Mucosa of rectum (tissue), 2 donors: ENCODE results near the gene TMEM221.
A peak's percentile ranks its signal among the peaks of the same experiment; 100 is the strongest.

Experiments
- H3K27ac ChIP-seq, 2 donors: one replicate each; pipeline ENCODE4 v1.7.0; 2013; ENCODE audit warnings: inconsistent platforms in 2 of 2, low read depth in 2 of 2, low read length in 2 of 2
- H3K27me3 ChIP-seq, 2 donors: one replicate each; pipeline ENCODE4 v1.7.0; 2013; ENCODE audit warnings: low read length in 2 of 2; ENCODE audit not compliant: control insufficient read depth in 2 of 2, insufficient read depth in 2 of 2
- H3K36me3 ChIP-seq, 2 donors: one replicate each; pipeline ENCODE4 v1.7.0; 2013; ENCODE audit warnings: low read length in 2 of 2; ENCODE audit not compliant: control insufficient read depth in 2 of 2, insufficient read depth in 2 of 2
- H3K4me1 ChIP-seq, 2 donors: one replicate each; pipeline ENCODE4 v1.7.0; 2013; ENCODE audit warnings: low read length in 2 of 2, mild to moderate bottlenecking in 1 of 2; ENCODE audit not compliant: control insufficient read depth in 2 of 2, insufficient read depth in 2 of 2
- H3K4me3 ChIP-seq, 2 donors: one replicate each; pipeline ENCODE4 v1.7.0; 2013; ENCODE audit warnings: low read length in 2 of 2
- H3K9ac ChIP-seq, 2 donors: one replicate each; pipeline ENCODE4 v1.7.0; 2013; ENCODE audit warnings: low read length in 2 of 2, low read depth in 1 of 2, mild to moderate bottlenecking in 1 of 2
- H3K9me3 ChIP-seq, 2 donors: one replicate each; pipeline ENCODE4 v1.7.0; 2013; ENCODE audit warnings: low read length in 2 of 2; ENCODE audit not compliant: control insufficient read depth in 2 of 2
- donor health status: healthy.
- donor health status: Normal muscosa, but diverticular disease.

Gene TMEM221

DNA sequence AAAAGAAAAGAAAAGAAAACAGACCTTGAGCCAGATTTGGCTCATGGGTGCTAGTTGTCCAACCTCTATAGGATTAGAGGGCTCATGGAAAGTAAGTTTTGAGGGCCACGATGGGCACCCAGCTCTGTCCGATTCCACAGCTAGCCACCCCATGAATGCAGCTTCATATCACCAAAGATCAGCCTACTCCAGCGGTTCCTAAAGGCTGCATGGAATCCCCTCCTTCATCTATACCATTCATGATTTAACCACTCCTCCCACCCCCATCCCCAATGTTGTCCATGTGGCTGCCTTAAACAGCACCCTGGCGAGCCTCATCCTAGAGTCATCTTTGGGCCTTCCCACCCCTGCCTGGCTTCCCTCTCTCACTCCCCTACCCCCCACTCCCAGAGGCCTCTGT is 26.5 kb downstream of the TMEM221 start:
- Histone ChIP-seq H3K4me3 (no peak overlapping the region), H3K4me1 (peaks cover 3 to 10% of the 10 kb centered on the region in 2 donors), H3K9ac (no peak overlapping the region), H3K27ac (no peak overlapping the region), H3K9me3 (no peaks in the 10 kb centered on the region), H3K36me3 (peaks cover 0 to 4% of the 10 kb centered on the region in 2 donors), H3K27me3 (no peaks in the 10 kb centered on the region)

DNA sequence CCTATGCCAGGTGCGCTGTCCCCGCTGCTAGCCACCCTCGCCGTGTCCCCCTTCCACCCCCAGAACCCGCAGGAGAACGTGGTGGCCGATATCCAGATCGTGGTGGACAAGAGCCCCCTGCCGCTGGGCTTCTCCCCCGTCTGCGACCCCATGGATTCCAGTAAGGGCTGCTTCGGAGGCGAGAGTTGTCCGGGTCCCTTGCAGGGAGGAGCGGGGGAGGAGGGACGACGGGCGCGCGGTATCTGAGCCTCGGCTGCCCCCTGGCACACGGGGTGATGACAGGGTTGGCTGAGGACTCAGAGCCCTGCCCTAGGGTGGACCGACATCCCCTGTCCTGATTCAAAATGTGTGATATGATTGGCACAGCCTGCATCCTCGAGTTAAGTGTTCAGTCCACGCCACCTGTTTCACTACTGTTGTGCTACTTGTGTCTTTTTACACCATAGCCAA is 28.0 kb downstream of the TMEM221 start:
- Histone ChIP-seq H3K36me3 (peaks cover 0 to 4% of the 10 kb centered on the region in 2 donors), H3K27ac (no peak overlapping the region), H3K4me3 (peak overlapping the region; percentile 64 to 88), H3K9ac (peak overlapping the region; percentile 53 to 63), H3K27me3 (no peaks in the 10 kb centered on the region), H3K4me1 (peaks cover 3 to 10% of the 10 kb centered on the region in 2 donors), H3K9me3 (no peaks in the 10 kb centered on the region)

DNA sequence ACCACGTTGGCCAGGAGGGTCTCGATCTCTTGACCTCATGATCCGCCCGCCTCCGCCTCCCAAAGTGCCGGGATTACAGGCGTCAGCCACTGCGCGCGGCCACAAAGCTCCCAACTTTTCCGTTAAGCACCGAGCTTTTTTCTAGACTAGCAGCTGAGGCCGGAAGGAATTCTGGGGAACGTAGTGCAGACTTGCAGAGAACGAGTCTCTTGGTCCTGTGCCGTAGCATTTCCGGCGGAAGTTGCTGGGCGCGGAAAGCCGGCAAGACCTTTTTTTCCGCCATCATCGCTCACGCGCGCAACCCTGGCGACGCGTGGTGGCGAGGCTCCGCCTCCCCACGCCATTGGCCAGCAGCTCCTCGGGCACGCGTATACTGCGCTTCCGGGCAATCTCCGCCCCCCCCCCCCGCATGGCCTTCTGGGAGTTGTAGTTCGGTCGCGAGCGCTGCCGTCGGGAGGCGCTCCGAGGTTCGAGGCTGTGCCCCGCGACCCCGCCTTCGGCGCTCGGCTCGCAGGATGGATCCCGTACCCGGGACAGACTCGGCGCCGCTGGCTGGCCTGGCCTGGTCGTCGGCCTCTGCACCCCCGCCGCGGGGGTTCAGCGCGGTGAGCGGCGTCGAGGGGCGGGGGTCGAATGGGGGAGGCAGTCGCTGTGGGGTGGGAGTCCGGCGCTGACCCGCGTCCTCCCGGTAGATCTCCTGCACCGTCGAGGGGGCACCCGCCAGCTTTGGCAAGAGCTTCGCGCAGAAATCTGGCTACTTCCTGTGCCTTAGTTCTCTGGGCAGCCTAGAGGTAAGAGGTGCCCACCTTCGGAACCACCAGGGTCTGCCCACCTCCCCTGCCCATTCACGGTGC is 28.6 kb downstream of the TMEM221 start, which contains the start of gene MVB12A:
MVB12A (plus strand) TSS at position 427 of the 854 bp plus-strand sequence; CDS start at position 516, 89 bp downstream.
- Histone ChIP-seq H3K9me3 (no peaks in the 10 kb centered on the region), H3K4me1 (peaks cover 3 to 10% of the 10 kb centered on the region in 2 donors), H3K9ac (peak within 1 kb of the TSS; percentile 53 to 63), H3K27me3 (no peaks in the 10 kb centered on the region), H3K4me3 (peak within 1 kb of the TSS; percentile 64 to 88), H3K36me3 (peaks cover 0 to 4% of the 10 kb centered on the region in 2 donors), H3K27ac (peak within 1 kb of the TSS; percentile 21 to 63)

DNA sequence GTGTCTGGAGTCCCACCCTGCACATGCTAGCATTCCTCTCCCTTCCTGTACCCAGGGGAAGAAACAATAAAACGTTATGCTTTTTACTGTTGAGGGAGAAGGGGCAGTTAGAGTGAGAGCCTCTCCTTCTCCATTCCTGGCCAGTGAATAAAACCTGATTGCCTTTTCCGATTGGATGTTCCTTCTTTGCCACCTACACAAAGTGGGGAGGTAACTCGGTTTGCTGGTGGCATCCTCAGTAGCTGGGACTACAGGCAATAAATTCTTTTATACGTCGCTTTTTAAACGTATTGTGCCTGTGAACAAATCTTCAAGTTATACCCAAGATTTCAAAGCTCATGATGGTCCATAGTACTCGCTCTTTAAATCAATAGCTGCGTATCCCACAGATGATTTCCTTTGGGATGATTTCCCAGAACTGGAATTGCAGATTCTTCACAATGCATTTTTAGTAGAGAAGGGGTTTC is 29.3 kb downstream of the TMEM221 start:
- H3K4me1 ChIP-seq: peaks cover 3 to 10% of the 10 kb centered on the region in 2 donors
- no peaks in the 10 kb centered on the region for H3K9me3 ChIP-seq
- H3K36me3 ChIP-seq: peaks cover 0 to 4% of the 10 kb centered on the region in 2 donors
- H3K4me3 ChIP-seq: peak overlapping the region; percentile 64 to 79
- no peaks in the 10 kb centered on the region for H3K27me3 ChIP-seq
- peak overlapping the region; percentile 21 to 63 for H3K27ac ChIP-seq
- peak overlapping the region; percentile 43 to 48 for H3K9ac ChIP-seq

DNA sequence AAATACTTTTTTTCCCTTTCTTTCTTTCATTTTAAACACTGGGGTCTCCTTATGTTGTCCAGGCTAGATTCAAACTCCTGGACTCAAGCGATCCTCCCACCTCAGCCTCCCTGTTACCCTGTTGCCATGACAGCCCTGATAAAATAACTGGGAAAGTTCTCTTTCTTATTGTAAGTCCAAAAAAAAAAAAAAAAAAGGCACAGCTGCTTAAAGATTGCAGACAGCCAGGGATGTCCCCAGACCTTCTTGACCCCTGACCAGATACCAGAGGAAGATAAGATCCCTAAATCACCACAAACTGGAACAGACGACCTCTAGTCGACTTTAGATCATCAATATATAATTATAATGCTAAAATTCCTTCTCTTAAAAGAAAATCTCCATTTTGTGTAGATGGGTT is 29.8 kb downstream of the TMEM221 start:
- Histone ChIP-seq H3K36me3 (peaks cover 0 to 4% of the 10 kb centered on the region in 2 donors), H3K27me3 (no peaks in the 10 kb centered on the region), H3K27ac (no peak overlapping the region), H3K4me1 (peaks cover 3 to 10% of the 10 kb centered on the region in 2 donors), H3K9ac (no peak overlapping the region), H3K4me3 (peak overlapping the region in 1 of 2 donors; percentile 79), H3K9me3 (no peaks in the 10 kb centered on the region)

DNA sequence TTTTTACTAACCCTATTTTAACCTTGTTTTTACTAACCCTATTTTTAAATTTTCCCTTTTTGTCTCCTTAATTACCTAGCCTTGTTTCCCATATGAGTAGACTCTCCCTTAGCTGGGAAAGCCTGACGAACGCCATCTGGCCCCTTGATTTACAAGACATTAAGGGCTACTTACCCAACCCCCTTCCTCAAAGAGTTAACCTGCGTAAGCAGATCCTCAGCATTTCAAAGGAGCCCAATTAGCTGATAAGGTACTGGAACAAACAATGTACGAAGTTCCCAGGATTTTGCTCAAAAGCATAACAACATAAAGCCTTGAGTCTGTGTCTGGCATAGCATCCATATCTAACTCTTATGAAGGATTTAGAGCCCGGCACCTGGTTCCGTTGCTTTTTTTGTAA is 33.3 kb downstream of the TMEM221 start:
- Histone ChIP-seq H3K9ac (no peak overlapping the region), H3K36me3 (peaks cover 0 to 2% of the 10 kb centered on the region in 2 donors), H3K27me3 (no peaks in the 10 kb centered on the region), H3K9me3 (no peaks in the 10 kb centered on the region), H3K27ac (no peak overlapping the region), H3K4me1 (peaks cover 3 to 7% of the 10 kb centered on the region in 2 donors), H3K4me3 (no peak overlapping the region)

DNA sequence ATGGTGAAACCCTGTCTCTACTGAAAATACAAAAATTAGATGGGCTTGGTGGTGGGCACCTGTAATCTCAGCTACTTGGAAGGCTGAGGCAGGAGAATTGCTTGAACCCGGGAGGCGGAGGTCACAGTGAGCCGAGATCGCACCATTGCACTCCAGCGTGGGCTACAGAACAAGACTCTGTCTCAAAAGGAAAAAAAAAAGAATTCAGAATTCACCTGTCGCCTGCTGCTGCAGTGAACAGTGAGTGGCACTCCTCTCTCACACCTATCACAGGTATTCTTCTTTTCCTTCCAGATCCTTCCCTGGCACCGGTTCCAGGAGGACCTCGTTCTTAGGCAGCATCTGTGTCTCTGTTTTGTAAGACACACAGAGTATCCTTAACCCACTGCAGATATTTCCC is 34.4 kb downstream of the TMEM221 start:
- Histone ChIP-seq H3K9me3 (no peaks in the 10 kb centered on the region), H3K4me3 (no peak overlapping the region), H3K36me3 (peaks cover 0 to 2% of the 10 kb centered on the region in 2 donors), H3K4me1 (peaks cover 2% of the 10 kb centered on the region in 2 donors), H3K9ac (no peak overlapping the region), H3K27ac (no peak overlapping the region), H3K27me3 (no peaks in the 10 kb centered on the region)

DNA sequence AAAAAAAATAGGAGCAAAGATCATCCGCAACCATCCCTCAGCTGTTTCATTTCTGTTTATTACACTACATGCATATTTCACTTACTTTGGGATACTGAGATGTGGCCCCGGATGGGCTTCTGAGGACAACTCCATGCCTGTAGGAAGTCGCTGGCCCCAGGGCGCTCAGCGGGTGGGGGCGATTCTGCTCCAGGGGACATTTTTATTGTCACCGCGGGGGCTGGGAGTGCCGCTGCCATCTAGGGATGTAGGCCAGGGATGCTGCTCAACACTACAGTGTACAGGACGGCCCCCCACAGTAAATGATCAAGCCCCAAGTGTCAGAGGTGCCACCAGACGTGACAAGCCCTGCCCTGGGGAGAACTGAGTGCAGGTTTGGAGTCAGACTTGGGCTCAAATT is 36.7 kb downstream of the TMEM221 start:
- Histone ChIP-seq H3K4me1 (no peaks in the 10 kb centered on the region), H3K9me3 (no peaks in the 10 kb centered on the region), H3K4me3 (no peak overlapping the region), H3K9ac (no peak overlapping the region), H3K27ac (no peak overlapping the region), H3K27me3 (no peaks in the 10 kb centered on the region), H3K36me3 (peaks cover 0 to 2% of the 10 kb centered on the region in 2 donors)

DNA sequence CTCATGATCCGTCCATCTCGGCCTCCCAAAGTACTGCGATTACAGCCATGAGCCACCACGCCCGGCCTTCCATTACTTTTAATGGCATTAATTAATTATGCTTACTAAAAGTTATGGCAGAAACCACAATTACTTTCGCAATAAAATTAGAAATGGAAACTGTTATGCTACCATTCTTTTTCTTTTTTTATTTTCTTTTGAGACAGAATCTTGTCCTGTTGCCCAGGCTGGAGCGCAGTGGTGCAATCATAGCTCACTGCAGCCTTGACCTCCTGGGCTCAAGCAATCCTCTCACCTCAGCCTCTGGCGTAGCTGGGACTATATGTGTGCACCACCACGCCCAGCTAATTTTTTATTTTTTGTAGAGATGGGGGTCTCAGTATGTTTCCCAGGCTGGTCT is 38.5 kb downstream of the TMEM221 start:
- Histone ChIP-seq H3K9me3 (no peaks in the 10 kb centered on the region), H3K4me1 (peaks cover 4 to 6% of the 10 kb centered on the region in 2 donors), H3K4me3 (no peak overlapping the region), H3K36me3 (peaks cover 0 to 2% of the 10 kb centered on the region in 2 donors), H3K27me3 (no peaks in the 10 kb centered on the region), H3K27ac (no peak overlapping the region), H3K9ac (no peak overlapping the region)

DNA sequence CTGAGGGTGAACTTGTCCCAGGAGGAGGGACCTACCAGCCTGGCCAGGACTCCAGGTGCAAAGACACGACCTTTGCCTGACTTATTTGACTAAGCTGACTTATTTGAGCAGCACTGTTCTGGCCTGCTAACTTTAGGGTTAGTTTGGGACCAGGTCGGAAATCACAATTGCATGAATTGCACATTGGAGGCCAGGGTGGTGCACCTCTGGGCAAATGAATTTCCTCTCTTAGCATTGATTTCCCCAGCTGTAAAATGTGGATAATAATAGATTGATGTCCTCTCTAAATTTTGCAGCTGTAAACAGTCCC is 41.6 kb downstream of the TMEM221 start:
- H3K4me3 ChIP-seq: peak overlapping the region in 1 of 2 donors; percentile 81
- no peaks in the 10 kb centered on the region for H3K9me3 ChIP-seq
- H3K27me3 ChIP-seq: no peaks in the 10 kb centered on the region
- peak overlapping the region in 1 of 2 donors; percentile 10 for H3K9ac ChIP-seq
- H3K27ac ChIP-seq: peak overlapping the region; percentile 80 to 93
- no peaks in the 10 kb centered on the region for H3K36me3 ChIP-seq
- peaks cover 4 to 6% of the 10 kb centered on the region in 2 donors for H3K4me1 ChIP-seq
